Fibroblast of skin of scalp (primary cell): ENCODE measurements around the gene ZNF526.

Experiments used
- DNase-seq: peaks from one replicate; pipeline ENCODE4 v3.0.0-alpha.2; 2013

ZNF526 gene

DNA sequence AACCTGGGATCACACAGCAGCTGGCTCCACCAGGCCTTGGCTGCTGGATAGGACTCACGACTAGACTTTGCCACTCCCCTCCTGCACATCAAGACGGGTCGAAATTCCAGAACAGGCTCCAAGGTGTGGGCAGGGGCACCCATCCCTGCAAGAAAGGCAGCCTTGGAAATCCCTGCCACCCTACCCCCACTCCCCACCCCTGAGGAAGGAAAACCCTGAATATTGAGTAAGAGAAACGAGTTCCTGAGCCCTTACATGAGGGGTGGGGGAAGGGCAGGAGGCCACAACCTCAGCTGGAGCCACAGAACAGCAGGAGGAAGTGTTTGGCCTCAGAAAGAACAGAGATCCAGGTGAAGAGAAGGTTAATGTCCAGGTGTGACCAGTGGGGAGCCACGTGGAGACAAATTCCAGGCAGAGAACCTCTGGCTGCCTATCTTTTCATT lies 22.7 kb upstream of the ZNF526 start:
- no peak for DNase-seq

DNA sequence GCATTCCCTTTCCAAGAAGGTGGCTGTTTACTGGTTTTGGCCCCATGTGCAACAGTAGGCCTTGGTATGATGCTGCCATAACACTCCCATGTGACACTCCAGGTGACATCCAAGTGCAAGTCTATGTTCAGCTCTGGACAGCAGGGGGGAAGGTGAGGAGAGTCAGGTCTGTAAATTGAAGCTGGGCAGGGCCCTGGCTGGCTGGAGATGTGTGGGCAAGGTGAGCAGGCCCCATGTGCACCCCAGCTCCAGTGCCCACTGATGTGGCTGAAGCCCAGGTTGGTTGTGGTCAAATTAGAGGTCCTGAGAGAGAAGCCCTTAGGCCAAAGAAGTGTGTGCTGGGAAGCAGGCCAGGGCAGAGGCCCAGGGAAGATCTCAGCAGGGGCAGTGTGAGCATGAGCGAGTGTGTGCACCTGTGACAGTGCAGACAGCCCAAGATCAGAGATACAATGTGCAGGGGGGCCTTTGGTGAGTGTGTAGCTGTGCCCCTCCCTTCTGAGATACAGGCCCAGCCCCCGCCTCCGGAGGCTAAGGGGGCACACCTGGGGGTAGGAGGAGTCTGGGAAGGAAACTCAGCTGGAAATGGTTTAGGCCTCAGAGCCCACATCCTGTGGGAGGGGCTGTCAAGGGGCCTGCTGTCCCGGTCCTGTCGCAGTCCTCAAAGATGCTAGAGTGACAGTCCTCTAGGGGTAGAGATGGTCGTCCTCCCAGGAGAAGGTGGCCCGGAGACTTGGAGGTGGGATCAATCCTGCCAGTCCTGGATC lies 21.3 kb upstream of the ZNF526 start:
- no peak for DNase-seq

DNA sequence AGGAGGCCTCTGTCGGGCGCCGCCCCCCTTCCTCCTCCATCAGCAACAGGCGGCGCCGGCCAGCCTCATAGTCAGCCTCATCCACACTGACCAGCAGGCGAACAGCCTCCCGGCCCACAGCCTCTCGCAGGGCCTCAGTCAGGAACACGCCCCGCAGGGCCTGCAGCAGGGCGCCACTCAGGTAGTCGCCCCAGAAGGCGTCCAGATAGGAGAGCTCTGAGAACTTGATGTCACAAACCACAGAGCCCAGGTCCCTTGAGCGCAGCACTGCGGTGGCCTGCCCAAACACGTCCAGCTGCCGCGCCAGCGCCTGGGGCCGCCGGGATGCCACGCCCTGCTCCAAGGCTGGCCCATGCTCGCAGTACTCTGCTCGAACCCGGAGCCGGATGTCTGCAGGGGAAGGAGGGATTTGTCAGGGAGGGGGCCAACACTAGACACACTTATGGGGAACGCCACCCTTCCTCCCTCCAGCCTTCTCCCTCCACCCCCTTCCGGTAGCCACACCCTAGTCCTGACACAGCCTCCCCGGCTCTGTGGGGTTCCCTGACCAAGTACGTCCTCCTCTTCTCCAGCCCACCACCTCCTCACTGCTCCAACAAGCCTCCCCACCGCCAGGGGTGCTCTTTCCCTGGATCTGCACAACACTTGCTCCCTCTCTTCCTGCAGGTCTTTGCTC lies 20.5 kb upstream of the ZNF526 start:
- no peak for DNase-seq

DNA sequence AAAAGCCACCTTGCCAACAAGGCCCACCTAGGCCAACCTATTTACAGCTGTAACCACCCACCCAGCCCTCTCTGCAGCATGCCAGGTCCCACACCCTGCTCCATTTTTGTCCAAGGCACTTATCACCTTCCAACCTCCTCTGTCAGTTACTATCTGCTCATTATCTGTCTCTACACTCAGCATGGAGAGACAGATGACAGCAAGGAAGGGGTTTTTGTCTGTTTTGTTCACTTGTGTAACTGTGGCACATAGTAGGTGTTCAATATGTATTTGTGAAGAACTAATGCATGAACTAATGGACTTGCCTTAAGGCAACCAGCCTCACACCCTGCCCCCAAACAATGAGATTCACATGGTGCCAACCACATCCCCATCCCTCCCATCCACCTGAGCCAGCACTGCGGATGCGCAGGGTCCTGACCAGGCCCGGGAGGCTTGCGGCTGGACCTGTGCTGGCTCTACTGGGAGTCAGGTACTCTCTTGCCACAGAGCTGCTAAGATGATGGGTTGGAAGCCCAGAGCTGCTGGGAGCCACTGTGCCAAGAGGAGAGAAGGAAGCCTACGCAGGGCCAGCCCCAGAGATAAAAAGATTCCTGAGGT lies 19.9 kb upstream of the ZNF526 start:
- DNase-seq, result no peak

DNA sequence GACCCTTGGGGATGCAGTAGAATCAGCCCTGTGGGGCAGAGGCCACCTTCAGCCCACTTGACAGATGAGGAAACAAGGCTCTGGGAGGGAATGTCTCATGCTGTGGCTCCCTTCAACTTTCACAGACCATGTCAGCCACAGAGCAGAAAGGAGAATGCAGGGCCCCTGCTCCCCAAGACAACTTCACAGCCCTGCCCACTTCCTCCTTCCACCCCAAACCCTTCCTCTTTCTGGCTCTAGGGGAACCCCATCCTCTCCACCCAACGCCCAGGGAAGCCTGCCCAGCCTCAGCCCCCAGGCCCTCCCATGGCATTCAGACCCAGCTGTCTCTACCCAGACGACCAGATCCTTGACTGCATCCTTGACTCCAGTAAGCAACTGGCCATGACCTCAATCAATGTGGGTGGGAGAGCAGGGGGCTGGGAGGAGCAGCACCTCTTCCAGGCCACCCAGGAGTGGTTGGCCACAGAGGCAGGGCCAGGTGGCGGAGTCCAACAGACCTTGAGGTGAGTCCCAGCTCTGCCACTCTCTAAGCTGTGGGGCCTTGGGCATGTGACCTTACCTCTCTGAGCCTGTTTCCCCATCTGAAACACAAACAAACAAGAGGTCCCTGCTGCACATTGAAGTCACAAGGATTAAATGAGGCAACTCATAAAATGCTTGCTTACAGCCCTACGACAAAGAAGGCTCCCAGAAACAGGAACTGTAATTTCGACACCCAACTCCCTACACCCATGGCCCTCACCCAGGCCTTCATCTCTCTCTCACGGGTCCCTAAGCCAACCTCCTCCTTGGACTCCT lies 18.4 kb upstream of the ZNF526 start:
- DNase-seq, result no peak

DNA sequence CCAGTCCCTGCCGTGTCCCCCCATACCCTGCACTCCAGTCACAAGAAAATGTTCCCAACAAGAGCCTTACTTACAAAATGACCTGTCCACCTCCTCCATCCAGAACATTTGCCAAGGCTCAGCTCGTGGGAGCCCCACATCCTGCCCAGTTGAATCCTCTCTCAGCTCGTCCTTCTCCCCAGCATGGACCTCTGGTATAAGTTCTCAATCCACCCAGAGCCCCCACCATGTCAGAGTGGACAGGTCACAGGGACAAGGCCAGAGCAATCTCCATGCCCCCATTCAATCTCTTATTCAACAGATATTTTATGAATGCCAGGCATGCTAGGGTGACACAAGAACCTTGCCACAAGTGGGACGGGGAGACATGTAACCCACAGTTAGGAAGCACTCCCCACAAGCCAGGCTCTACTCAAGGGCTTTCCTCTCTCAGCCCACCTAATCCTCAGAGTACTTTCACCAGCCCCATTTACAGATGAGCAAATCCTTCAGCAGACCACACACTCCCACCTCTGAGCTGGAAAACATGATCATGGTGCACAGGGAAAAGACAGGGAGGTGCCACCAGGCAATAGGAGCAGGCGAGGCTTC lies 17.7 kb upstream of the ZNF526 start:
- no peak for DNase-seq

DNA sequence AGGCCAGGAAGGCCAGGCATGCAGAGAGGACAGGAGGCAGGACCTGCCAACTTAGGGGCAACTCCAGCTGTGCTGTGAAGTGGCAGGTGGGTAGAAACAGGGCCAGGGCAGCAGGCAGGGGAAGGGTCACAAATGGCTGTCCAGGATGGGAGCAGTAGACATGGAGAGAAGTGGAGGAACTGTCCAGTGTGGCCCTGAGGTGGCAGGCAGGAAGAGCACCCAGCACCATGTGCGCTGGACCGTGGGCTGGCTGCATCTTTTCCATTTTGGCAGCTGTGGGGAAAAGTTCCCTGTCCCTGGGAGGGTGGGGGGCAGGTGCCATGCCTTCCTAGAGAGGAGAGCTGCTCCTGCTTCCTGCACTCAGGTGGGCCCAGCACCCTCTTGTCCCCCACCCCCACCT lies 16.4 kb upstream of the ZNF526 start:
- DNase-seq, result no peak

DNA sequence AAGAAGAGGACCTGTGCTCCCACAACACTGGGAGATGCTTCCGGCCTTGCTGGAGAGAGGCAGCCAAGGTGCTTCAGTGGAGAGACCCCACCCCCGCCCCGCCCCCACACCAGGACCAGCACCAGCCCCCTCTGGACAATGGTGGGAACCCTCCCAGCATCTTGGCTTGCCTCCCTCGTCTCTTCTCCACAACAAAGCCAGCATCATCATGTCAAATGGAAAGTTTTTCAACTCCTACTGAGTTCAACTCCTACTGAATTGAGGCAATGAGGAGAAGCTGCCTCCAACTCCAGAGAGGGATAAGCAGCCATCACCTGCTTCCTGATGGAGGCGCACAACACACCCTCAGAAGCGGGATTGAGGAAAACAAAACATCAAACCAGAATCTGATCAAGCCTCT lies 15.4 kb upstream of the ZNF526 start:
- DNase-seq, result no peak

DNA sequence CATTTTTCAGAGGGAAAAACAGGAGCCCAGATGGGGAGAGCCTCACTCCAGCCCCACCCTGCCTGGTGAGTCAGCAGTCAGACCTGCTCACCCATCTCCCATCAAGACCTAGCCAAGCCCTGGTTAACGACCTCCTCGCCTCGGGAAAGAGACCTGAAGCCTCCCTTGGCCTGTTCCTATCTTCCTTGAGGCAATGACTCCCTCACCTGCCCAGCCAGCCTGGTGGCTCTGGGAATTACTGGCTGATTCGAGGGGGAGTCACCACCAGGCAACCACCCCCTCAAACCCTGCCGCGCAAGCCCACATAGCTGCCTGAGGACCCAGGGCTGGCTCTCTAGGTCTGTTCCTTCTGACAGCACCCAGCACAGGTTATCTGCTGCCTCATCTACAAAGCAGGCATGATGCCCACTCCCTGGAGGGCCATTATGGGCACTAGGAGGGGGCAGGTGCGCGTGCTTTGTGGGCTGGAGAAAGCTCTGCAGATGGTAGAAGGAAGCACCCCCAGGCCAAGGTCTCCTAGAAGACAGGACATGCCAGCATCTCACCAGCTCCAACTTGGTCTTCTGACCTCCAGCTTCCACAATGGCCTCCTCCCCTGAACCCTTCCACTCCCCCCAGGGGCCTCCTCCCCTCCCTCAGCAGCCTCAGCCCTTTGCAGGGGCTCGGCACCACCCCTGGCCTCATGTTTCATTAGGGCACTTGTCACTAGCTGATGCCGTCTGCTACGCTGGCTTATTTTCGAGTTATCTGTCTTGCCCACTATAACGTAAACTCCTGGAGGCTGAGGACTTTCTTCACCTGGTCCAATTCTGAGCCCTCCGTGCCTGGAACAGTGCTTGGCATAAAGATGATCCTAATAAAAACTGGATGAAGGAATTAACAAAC lies 13.0 kb upstream of the ZNF526 start:
- no peak for DNase-seq

DNA sequence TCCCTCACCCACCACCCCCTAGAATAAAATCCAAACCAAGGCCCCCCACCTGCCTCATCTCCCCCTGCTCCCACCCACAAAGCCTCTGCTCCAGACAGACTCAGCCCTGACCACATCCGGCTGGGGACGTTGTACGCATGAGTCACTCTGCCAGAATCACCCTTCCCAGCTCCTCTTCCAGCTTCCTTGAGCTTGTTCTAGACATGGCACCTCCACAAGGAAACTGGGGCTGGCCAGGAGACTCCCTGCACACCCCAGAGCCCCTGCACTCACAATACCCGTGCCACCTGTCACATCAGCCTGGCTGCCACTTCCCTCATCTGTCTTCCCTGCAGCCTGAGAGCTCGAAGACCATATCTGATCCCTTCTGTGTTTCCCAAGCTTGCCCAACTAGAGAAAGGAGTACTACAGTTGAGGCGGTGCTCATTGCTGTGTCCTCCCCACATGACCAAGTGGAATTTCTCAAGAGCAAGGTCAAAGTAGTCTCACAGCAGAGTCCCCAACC lies 12.3 kb upstream of the ZNF526 start:
- DNase-seq, result peak; percentile 71

DNA sequence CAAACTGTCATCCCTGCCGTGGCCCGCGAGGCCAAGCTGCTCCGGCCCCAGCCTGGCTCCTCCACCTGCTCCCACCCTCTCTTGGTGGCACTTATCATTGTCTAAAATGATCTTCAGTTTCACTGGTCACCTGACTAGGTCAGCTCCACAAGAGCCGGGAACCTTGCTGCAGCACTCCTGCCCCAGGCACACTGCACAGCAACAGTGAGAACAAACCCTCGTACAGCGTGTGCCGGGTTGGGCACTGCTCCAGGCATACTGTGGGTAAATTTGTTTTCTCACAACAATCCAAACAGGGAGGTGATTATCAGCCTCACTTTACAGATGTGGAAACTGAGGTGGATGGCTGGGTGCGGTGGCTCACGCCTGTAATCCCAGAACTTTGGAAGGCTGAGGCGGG lies 11.5 kb upstream of the ZNF526 start:
- no peak for DNase-seq

DNA sequence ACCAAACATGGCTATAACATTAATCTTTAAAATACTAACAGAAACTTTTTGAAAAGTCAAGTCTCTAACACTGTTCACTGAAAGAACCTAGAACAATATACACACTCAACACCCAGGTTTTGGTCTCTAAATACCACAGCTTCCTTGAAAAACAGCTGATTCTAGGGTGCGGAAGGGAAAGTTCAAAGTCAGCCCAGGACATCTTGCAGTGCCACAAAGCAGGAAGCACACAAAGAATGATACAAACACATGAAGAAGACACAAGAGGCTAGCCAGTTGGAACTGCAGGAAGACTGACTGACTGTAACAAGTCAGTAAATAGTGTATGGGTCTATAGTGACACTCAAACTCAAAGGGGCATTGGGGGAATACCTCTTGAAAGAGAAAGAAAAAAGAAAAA lies 7.2 kb upstream of the ZNF526 start:
- DNase-seq, result no peak

DNA sequence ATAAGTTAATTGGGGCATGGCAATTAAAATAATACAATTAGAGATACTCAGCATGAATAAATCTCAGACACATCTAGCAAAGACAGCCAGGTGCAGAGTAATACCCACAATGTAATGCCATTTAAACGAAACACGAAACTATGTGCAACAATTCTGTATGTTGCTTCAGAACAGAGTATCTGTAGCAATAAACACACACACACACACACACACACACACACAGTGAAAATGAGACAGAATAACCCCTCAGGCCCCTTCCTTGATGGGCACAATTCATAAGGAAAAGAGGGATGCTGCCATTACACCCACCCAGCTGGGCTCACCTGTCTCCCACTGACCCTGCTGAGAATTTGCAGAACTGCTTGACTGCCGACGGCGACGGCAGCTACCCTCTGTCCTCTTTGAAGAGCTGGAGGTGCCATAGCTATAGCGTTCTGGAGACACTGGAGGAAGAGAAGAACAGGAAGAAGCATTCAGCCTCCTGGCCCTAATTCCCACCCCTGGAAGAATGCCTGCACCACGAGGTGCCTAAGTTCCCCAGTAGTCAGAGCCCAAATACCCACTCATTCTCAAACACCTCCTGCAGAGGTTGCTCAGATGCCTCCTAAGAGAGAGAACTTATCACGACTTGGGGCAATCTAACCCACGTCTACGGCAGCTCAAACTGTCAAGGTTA lies 5.2 kb upstream of the ZNF526 start:
- no peak for DNase-seq

DNA sequence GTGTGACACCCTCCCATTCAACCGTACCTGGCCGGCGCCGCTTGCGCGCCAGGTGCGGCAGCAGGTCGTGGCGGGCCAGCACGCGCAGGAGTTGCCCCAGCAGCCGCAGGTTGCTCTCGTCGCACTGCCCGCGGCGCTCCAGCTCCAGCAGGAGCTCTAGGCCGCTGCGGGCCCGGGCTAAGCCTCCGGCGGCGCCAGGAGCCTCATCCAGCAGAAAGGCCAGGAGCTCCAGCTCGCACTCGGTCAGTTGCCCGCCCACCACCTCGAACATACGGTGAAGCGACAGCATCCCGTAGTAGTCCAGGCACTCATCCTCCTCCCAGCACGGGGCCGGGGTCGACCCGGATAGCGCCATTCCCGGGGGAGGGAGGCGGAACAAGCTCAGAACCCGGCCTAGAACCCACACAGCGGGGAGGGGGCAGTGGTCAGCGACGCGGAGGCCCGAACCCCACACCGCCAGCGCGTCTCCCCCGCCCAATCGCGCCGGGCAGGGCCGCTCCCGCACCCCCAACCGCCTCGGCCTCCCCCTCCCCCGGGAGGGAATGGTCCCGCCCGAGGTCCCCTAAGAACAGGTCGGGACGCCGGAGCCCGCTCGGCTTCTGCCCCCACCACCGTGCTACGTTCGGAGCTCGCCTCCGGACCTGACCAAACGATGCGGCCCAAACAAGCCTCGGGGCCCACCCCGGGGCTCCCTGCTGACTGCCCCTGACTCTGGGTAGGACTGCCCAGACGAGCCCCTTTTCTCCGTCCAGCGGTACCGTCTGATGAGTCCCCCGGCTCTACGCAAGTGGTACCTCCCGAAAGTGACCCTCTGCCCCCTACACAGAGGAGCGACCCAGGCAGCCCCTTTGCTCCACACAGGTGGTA lies 3.2 kb upstream of the ZNF526 start:
- peak; percentile 20 for DNase-seq

DNA sequence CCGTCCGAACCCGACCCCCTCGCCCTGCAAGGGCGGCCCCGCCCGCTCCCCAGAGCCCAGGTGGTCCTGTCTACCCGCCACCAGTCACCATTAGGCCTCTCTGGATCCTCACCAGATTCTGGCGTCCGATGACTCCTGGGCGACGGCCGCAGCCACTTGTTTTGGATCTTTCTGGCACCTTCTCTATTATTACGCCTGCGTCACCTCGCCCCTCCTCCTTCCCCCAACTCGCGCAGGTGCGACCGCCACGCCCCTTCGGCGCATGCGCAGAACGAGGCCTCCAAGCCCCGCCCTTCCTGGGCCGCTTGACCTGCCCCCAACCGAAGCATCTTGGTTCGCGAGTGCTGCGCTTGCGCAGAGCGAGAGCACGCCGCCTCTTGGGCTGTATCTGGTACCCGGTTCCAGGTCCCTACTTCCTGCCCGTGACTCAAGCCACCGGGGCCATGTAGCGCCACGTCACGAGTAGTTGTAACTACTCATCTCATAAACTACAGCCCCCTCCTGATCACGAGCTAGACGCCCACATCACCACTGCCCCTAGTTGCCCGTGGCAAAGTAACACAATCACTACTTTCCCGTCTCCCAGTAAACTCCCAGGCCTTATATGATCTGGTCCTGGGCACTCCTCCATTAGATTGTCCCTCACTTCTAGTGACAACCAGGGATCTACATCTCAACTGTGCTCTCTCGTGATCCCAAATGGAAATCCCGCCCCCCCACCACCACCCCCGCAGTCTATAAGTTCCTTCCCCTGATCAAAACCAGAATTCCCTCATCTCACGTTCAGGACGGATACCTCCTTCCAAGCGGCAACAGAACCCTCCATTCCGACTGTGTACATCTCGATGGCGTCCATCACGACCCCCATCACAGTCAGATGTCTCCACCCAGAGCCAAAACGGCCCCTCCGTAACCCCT lies 2.3 kb upstream of the ZNF526 start, which contains the start of gene DEDD2:
TSS of gene DEDD2 (minus strand) at position 158 of the 918 bp plus-strand sequence. CDS start 670 bp downstream, outside the sequence.
- peak; percentile 99 for DNase-seq

DNA sequence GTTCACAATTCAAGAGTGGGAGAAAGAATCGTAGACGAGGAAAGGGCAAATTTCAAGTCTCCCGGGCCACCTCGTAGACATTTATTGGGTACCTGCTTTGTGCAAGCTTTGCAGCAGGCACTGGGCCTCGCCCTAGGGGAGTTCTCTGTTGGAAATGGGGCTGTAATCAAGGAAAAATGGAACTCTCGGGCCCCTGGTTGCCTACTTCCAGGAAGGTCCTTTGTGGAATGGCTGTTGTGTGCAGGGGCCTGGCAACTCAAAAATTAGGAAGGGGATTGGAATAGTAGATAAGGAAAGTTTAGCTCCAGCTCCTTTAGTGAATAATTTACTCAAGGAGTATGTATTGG lies 612 bp downstream of the ZNF526 start:
- DNase-seq, result no peak

DNA sequence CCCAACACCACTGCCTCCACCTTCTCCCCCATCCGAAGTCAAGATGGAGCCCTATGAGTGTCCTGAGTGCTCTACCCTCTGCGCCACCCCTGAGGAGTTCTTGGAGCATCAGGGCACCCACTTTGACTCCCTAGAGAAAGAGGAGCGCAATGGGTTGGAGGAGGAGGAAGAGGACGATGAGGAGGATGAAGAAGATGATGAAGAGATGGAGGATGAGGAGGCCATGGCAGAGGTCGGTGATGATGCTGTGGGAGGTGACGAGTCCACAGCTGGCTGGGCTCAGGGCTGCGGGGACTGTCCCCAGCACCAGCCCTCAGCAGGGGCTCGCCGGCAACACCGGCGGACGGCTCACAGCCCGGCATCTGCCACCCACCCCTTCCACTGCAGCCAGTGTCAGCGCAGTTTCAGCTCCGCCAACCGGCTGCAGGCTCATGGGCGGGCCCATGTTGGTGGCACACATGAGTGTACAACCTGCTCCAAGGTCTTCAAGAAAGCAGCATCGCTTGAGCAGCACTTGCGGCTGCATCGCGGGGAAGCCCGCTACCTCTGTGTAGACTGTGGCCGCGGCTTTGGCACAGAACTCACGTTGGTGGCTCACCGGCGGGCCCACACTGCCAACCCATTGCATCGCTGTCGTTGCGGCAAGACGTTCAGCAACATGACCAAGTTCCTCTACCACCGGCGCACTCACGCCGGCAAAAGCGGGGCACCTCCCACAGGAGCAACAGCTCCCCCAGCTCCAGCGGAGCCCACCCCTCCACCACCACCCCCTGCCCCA lies 5.0 kb downstream of the ZNF526 start:
- DNase-seq, result no peak
